ENCODE data around the gene SWAP70.
"Not testable (repeated sequence)": the region's sequence is repeated elsewhere in the genome, so short reads cannot be mapped to it uniquely, and the experiment has no call there.

The SWAP70 gene

DNA sequence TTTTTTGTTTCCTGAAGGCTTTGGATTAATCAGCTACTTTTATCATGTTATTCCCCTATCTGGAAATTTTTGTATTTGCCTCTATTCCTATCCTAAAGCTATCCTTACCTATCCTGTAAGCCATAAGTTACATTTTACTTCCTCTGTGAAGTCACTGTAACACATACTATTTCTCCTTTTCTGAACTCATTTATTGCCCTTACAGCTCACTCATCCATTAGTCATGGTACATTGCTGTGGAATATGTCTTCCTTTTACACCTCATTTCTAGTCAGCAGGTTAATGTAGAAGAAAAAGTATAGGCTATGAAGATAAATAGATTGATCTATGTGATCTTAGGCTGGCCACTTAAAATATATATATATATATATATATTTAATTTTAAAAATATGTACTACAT is 28.0 kb downstream of the SWAP70 start:
- Histone ChIP-seq H3K9ac (ENCODE audit: low read depth, low read length) (no peak overlapping the region), H3K27me3 (ENCODE audit: insufficient read depth, low read length) (no peaks in the 10 kb centered on the region), H3K9me3 (ENCODE audit: insufficient read depth, low read depth, low read length) (peaks cover 3% of the 10 kb centered on the region; the same call in 1 of the 2 replicates), H3K27ac (ENCODE audit: low read depth, low read length) (no peak overlapping the region), H3K4me3 (ENCODE audit: low read length) (no peak overlapping the region), H3K4me1 (ENCODE audit: insufficient read depth, low read length) (peaks cover 46% of the 10 kb centered on the region), H3K36me3 (ENCODE audit: insufficient read depth, low read length) (peaks cover 27% of the 10 kb centered on the region)

DNA sequence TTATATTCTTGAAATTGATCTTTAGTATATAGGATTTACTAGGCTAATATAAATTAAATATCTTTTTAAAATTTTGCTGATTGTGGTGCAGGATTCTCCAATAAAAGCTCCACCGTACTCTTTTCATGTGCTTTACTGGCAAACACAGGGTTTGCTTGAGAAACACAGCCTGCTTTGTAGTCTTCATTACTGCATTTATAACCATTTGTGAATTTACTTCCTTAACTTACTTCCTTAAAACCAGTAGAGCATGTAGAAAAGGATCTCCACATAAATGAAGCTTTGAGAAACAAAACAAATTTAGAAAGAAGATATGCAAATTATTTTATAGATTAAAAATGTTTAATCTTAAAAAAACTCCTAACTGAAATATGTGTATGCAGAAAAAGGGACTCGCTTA is 28.8 kb downstream of the SWAP70 start:
- H3K36me3 ChIP-seq (ENCODE audit: insufficient read depth, low read length): peaks cover 31% of the 10 kb centered on the region
- H3K9ac ChIP-seq (ENCODE audit: low read depth, low read length): no peak overlapping the region
- no peak overlapping the region for H3K27ac ChIP-seq (ENCODE audit: low read depth, low read length)
- H3K9me3 ChIP-seq (ENCODE audit: insufficient read depth, low read depth, low read length): peaks cover 3% of the 10 kb centered on the region; the same call in 1 of the 2 replicates
- peaks cover 43% of the 10 kb centered on the region for H3K4me1 ChIP-seq (ENCODE audit: insufficient read depth, low read length)
- no peak overlapping the region for H3K4me3 ChIP-seq (ENCODE audit: low read length)
- no peaks in the 10 kb centered on the region for H3K27me3 ChIP-seq (ENCODE audit: insufficient read depth, low read length)
- WGBS: 90% methylated on average over 2 of the region's 2 CpGs

- H3K27me3 ChIP-seq (ENCODE audit: insufficient read depth, low read length): no peaks in the 10 kb centered on the region
- H3K4me3 ChIP-seq (ENCODE audit: low read length): no peak overlapping the region
- no peak overlapping the region for H3K9ac ChIP-seq (ENCODE audit: low read depth, low read length)
- H3K9me3 ChIP-seq (ENCODE audit: insufficient read depth, low read depth, low read length): peaks cover 3% of the 10 kb centered on the region; the same call in 1 of the 2 replicates
- 90% methylated on average over 2 of the region's 2 CpGs for WGBS
- H3K27ac ChIP-seq (ENCODE audit: low read depth, low read length): no peak overlapping the region
- H3K4me1 ChIP-seq (ENCODE audit: insufficient read depth, low read length): peaks cover 30% of the 10 kb centered on the region
- H3K36me3 ChIP-seq (ENCODE audit: insufficient read depth, low read length): peaks cover 33% of the 10 kb centered on the region
Observed at GRCh38 chr11:9693801-9694553, 30.1 kb downstream of the SWAP70 start.

DNA sequence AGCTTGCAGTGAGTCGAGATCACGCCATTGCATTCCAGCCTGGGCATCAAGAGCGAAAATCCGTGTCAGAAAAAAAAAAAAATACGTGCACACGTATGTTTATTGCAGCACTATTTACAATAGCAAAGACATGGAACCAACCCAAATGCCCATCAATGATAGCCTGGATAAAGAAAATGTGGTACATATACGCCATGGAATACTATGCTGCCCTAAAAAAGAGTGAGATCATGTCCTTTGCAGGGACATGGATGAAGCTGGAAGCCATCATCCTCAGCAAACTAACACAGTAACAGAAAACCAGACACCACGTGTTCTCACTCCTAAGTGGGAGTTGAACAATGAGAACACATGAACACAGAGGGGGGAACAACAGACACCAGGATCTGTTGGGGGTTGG is 31.4 kb downstream of the SWAP70 start:
- Histone ChIP-seq H3K4me1 (ENCODE audit: insufficient read depth, low read length) (peaks cover 19% of the 10 kb centered on the region), H3K36me3 (ENCODE audit: insufficient read depth, low read length) (peaks cover 33% of the 10 kb centered on the region)
- WGBS: 97% methylated on average over 8 of the region's 8 CpGs
- H3K9me3 ChIP-seq (ENCODE audit: insufficient read depth, low read depth, low read length); H3K4me3 ChIP-seq (ENCODE audit: low read length); H3K9ac ChIP-seq (ENCODE audit: low read depth, low read length); H3K27me3 ChIP-seq (ENCODE audit: insufficient read depth, low read length); H3K27ac ChIP-seq (ENCODE audit: low read depth, low read length): not testable (repeated sequence)

- Histone ChIP-seq H3K4me3 (ENCODE audit: low read length) (no peak overlapping the region), H3K9ac (ENCODE audit: low read depth, low read length) (no peak overlapping the region), H3K27me3 (ENCODE audit: insufficient read depth, low read length) (no peaks in the 10 kb centered on the region), H3K36me3 (ENCODE audit: insufficient read depth, low read length) (peaks cover 33% of the 10 kb centered on the region), H3K9me3 (ENCODE audit: insufficient read depth, low read depth, low read length) (peaks cover 3% of the 10 kb centered on the region; the same call in 1 of the 2 replicates), H3K4me1 (ENCODE audit: insufficient read depth, low read length) (peaks cover 12% of the 10 kb centered on the region), H3K27ac (ENCODE audit: low read depth, low read length) (no peak overlapping the region)
- WGBS: 94% methylated on average over 4 of the region's 4 CpGs
Observed at GRCh38 chr11:9697766-9698165, 33.9 kb downstream of the SWAP70 start.

- 97% methylated on average over 2 of the region's 2 CpGs for WGBS
- Histone ChIP-seq H3K9me3 (ENCODE audit: insufficient read depth, low read depth, low read length) (0 out of 2 replicates have a peak, but pooled peaks cover under 1% of the 10 kb centered on the region), H3K4me1 (ENCODE audit: insufficient read depth, low read length) (no peaks in the 10 kb centered on the region; the same call in 1 of the 2 replicates), H3K27ac (ENCODE audit: low read depth, low read length) (no peak overlapping the region), H3K9ac (ENCODE audit: low read depth, low read length) (no peak overlapping the region), H3K36me3 (ENCODE audit: insufficient read depth, low read length) (peaks cover 24% of the 10 kb centered on the region), H3K27me3 (ENCODE audit: insufficient read depth, low read length) (no peaks in the 10 kb centered on the region), H3K4me3 (ENCODE audit: low read length) (no peak overlapping the region)
Observed at GRCh38 chr11:9700105-9700801, 36.4 kb downstream of the SWAP70 start.

GRCh38 chr11:9701799-9702198 is 37.9 kb downstream of the SWAP70 start:
- Histone ChIP-seq H3K4me1 (ENCODE audit: insufficient read depth, low read length) (no peaks in the 10 kb centered on the region; the same call in 1 of the 2 replicates), H3K4me3 (ENCODE audit: low read length) (no peak overlapping the region), H3K36me3 (ENCODE audit: insufficient read depth, low read length) (peaks cover 9% of the 10 kb centered on the region; the same call in 1 of the 2 replicates), H3K9me3 (ENCODE audit: insufficient read depth, low read depth, low read length) (no peaks in the 10 kb centered on the region), H3K27ac (ENCODE audit: low read depth, low read length) (no peak overlapping the region), H3K9ac (ENCODE audit: low read depth, low read length) (no peak overlapping the region), H3K27me3 (ENCODE audit: insufficient read depth, low read length) (no peaks in the 10 kb centered on the region)
- WGBS: no CpG with 5 or more reads among the region's 1 CpG

DNA sequence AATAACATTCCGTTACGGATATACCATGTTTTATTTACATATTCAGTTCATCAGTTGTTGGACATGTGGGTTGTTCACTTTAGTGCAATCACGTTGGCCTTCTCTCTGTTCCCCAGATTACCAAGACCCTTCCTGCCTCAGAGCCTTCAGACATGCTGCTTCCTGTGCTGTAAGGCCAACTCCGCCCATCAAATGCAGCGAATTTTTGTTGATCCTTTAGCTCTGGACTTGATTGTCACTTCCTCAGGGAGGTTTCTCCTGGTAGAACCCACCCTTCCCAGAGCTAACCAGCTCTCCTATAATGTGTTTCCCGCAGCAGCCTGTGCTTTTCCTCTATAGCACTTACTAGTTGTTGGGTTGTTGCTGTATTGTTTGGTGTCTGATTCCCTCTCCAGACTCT is 39.4 kb downstream of the SWAP70 start:
- no peaks in the 10 kb centered on the region; the same call in 1 of the 2 replicates for H3K4me1 ChIP-seq (ENCODE audit: insufficient read depth, low read length)

DNA sequence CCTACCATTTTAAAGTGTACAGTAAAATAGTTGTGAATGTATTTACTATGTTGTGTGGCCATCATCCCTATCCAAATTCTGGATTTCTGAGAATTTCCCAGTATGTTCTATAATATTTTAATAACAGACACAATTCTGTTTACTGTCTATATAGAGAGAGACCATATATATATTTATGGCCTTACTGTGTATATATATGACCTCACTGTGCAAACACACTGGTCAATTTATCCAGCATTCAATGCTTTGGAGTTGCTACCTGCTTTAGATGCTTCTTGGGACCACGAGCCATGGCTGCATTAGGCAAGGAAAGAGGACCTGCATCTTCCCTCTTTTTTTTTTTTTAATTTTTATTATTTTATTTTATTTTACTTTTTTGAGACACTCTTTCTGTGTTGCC is 40.2 kb downstream of the SWAP70 start:
- Histone ChIP-seq H3K36me3 (ENCODE audit: insufficient read depth, low read length) (peaks cover 3% of the 10 kb centered on the region; the same call in 1 of the 2 replicates), H3K4me1 (ENCODE audit: insufficient read depth, low read length) (no peaks in the 10 kb centered on the region; the same call in 1 of the 2 replicates), H3K9me3 (ENCODE audit: insufficient read depth, low read depth, low read length) (no peaks in the 10 kb centered on the region), H3K27ac (ENCODE audit: low read depth, low read length) (no peak overlapping the region), H3K4me3 (ENCODE audit: low read length) (no peak overlapping the region), H3K9ac (ENCODE audit: low read depth, low read length) (no peak overlapping the region), H3K27me3 (ENCODE audit: insufficient read depth, low read length) (no peaks in the 10 kb centered on the region)
- WGBS: 92% methylated on average over 1 of the region's 1 CpG

More for the DNA sequence above, 39.4 kb downstream of the SWAP70 start:
- H3K4me3 ChIP-seq (ENCODE audit: low read length): no peak overlapping the region
- WGBS: 82% methylated on average over 5 of the region's 6 CpGs
- no peaks in the 10 kb centered on the region for H3K27me3 ChIP-seq (ENCODE audit: insufficient read depth, low read length)
- H3K9me3 ChIP-seq (ENCODE audit: insufficient read depth, low read depth, low read length): no peaks in the 10 kb centered on the region
- H3K27ac ChIP-seq (ENCODE audit: low read depth, low read length): no peak overlapping the region
- no peak overlapping the region for H3K9ac ChIP-seq (ENCODE audit: low read depth, low read length)
- peaks cover 3% of the 10 kb centered on the region; the same call in 1 of the 2 replicates for H3K36me3 ChIP-seq (ENCODE audit: insufficient read depth, low read length)

DNA sequence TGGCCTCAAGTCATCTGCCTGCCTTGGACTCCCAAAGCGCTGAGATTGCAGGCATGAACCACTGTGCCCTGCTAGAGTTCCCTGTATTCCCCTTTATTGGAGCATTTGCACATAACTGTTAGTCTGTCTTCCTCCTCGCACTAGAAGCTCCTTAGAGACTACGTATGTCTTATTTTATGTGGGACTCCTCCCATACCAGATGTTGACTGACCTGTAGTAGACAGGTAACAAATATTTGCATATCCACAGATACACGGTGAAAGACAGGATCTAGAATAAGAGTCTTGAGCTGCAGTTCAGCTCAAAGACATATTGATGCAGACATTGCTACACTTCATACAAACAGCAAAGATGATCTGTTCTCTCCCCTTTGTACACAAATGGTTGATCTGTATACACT is 40.7 kb downstream of the SWAP70 start:
- peaks cover 6% of the 10 kb centered on the region for H3K4me1 ChIP-seq (ENCODE audit: insufficient read depth, low read length)
- H3K4me3 ChIP-seq (ENCODE audit: low read length): no peak overlapping the region
- H3K27ac ChIP-seq (ENCODE audit: low read depth, low read length): no peak overlapping the region
- no peak overlapping the region for H3K9ac ChIP-seq (ENCODE audit: low read depth, low read length)
- 98% methylated on average over 4 of the region's 4 CpGs for WGBS
- no peaks in the 10 kb centered on the region for H3K27me3 ChIP-seq (ENCODE audit: insufficient read depth, low read length)
- H3K36me3 ChIP-seq (ENCODE audit: insufficient read depth, low read length): peaks cover 3% of the 10 kb centered on the region; the same call in 1 of the 2 replicates
- no peaks in the 10 kb centered on the region for H3K9me3 ChIP-seq (ENCODE audit: insufficient read depth, low read depth, low read length)

- not testable (repeated sequence) for H3K36me3 ChIP-seq (ENCODE audit: insufficient read depth, low read length); H3K27ac ChIP-seq (ENCODE audit: low read depth, low read length); H3K9ac ChIP-seq (ENCODE audit: low read depth, low read length); H3K4me3 ChIP-seq (ENCODE audit: low read length); H3K27me3 ChIP-seq (ENCODE audit: insufficient read depth, low read length); H3K9me3 ChIP-seq (ENCODE audit: insufficient read depth, low read depth, low read length)
- H3K4me1 ChIP-seq (ENCODE audit: insufficient read depth, low read length): peaks cover 12% of the 10 kb centered on the region
Observed at GRCh38 chr11:9705361-9705760, 41.5 kb downstream of the SWAP70 start.
